HG02678 (cell line): Measurements from ENCODE around the gene LONRF2.

Experiments used
- ATAC-seq: cut with Tn5 transposase; IDR thresholded peaks from one replicate; pipeline ENCODE4 v1.9.1; 2021; ENCODE audit warnings: mild to moderate bottlenecking, moderate library complexity; ENCODE audit not compliant: unreplicated experiment

The LONRF2 gene

DNA sequence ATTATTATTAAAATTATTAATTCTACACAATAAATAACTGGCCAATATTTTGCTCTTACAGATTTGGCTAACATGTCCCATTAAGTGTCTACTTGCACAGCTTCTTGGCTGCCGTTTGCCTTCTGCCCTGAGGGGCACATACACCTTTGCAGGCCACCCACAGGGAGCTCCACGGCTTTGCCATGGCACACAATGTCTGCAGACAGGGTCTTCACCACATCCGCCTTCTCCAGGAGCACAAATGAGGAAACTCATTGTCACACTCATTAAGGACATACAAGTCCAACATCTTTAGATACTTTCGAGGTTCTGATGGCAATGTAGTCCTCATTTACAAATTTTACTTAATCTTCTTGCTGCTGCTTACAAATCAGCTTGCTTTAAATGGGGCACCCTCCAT, 45.6 kb downstream of the LONRF2 start:
- no peak for ATAC-seq

DNA sequence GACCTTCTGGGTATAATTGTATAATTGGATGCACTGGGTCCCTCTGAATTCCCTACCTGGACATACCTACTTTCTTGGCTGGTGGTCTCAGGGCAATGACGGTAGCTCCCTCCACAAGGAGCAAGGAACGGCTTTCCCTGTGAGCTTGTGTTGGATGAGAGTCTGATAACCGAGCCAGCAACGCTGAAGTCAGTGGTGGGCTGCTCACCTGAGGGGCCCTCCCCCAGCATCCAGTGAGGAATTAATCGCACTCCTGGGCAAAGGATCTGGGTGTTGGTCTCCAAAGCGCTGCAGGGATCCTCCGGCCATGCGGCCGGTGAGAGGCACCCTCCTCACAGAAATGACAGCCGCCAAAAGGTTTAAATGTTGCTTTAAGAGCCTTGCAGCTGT, 47.1 kb downstream of the LONRF2 start:
- no peak for ATAC-seq

DNA sequence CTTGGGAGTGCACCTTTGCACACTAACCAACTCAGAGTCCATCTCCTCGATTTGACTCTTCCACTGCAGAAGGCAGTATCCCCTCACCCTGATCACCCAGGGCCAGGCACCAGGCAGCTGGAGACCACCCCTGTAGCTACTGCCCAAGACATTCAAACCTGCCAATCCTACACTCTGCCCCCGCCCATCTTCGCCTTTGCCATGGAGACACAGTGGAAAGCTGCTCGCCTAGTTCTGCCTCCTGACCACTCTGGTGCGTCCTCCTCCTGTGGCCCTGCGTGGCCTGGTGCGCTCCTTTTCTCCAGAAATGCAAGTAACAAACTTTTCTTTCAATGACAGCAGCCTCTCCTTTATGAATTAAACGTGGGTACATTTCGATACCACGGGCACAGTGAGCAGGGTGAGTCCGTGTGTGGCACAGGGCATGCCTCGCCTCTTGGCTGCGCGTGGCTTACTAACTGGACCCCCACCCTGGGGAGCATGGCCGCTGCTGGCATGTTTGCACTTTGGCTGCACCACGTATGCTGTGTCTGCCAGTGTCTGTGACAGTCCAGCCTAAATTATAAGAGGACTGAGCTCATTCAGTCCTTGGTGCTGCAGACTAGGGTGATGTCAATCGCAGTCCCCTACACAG, 47.6 kb downstream of the LONRF2 start:
- ATAC-seq, result no peak

DNA sequence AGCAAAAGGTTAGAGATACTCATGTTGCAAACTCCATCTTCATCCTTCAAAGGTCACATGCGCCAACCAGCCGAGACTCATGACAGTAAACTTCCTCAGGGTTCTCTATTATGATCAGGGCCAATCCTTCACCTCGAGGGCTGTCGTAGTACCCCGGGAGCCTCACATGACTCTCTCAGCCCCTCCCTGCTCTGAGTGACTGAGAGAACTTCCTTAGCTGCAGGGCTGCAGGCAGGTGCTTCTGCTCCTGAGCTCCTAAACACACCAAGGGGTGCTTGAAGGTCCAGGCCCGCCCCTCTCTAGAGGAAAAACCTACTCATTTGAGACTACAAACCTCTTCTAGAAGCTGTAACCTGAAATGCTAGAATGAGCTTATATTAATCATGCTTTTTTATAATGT, 48.2 kb downstream of the LONRF2 start:
- ATAC-seq, result no peak

DNA sequence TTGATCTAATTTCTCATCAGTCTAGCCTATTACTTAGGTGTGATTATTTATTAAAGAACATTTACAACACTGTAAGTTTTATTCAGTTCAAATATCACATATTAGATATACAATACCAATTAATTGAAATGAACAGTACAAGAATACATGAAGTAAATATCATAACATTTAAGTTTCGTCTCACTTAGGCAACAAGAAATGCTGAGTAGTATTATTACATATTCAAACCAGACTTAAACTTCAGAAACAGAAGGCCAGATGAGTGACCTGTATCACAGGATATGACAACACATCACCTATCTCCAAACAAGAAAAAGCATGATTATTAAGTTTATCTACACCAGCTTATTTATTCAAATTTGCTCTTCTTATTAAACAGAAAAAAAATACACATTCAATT, 48.9 kb downstream of the LONRF2 start:
- ATAC-seq, result no peak

DNA sequence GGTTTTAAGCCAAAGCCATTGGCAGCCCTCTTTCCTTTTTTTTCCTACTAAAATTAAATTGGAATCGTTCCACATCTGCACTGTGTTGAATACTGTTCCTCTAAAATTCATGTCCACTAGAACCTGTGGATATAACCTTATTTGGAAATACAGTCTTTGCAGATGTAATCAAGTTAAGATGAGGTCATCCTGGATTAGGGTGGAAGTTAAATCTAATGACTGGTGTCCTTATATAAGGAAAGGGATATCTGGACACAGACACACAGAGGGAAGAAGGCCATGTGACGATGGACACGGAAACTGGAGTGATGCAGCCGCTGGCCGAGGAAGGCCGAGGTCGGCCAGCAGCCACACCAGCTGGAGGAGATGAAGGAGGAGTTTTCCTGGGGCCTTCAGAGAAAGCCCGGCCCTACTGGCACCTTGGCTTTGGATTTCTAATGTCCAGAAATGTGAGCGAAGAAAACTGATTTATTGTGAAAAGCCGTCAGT, 49.4 kb downstream of the LONRF2 start:
- no peak for ATAC-seq

DNA sequence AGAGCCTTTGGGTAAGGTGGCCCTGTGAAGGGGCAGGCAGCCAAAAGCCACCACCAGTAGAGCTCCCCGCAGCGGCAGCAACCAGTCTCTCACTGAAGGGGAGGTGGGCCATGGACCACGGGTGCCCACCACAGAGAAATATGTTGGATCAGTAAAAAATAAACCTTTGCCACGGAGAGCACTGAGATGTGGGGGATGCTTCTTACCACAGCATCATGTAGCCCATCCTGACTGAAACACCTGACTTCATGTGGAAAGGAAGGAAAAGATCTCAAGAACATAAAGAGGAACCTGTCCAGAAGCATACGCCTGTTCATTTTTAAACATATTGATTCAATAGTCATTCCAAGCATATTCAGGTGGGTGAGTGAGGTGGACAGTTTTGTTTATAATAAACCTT, 51.1 kb downstream of the LONRF2 start:
- no peak for ATAC-seq

DNA sequence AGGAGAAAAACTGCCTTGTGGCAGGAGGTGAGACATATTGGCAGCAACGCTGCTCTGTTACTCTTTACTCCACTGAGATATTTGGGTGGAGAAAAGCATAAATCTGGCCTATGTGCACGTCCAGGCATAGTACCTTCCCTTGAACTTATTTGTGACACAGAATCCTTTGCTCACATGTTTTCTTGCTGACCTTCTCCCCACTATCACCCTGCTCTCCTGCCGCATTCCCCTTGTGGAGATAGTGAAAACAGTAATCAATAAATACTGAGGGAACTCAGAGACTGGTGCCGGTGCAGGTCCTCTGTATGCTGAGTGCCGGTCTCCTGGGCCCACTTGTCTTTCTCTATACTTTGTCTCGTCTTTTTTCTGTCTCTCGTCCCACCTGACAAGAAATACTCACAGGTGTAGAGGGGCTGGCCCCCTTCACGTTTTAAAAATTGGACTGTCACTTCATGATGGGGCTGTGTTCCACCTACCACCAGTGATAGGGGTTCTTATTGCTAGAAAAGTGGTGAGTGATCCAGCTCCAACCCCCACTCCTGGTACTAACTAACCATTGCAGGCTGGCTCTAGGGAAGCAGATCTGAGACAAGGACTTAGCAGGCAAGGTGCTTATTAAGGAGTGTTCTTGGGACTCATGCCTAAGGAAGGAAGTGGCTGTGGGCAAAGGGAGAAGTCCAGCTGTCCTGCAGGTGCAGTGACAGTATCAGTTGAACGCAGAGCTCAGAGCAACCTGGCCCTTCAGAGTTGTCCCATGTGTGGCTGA, 51.7 kb downstream of the LONRF2 start:
- ATAC-seq, result no peak

DNA sequence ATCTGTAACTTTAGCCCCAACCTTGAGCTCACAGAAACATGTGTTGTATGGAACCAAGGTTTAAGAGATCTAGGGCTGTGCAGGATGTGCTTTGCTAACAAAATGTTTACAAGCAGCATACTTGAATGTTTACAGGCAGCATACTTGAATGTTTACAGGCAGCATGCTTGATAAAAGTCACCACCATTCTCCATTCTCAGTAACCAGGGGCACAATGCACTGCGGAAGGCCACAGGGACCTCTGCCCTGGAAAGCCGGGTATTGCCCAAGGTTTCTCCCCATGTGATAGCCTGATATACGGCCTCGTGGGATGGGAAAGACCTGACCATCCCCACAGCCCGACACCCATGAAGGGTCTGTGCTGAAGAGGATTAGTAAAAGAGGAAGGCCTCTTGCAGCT, 52.4 kb downstream of the LONRF2 start:
- no peak for ATAC-seq

DNA sequence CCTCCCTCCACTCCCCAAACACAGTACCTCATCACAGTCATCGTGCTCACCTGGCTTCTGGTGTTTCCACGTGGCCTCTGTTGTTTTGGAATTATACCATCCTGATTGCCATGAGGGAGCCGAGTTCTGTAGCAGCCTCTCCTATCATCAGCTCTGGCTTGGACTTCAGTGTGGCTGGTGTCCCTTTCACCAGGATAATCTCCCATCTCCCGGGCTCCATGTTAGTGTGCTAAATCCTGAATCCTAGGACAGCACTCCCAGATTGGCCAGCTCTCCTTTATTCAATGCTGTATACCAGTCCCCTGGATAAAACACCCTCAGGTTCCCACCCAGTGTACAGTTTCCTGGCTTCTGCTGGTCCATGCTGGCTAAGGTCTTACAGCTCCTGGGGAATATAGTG, 53.3 kb downstream of the LONRF2 start:
- no peak for ATAC-seq

DNA sequence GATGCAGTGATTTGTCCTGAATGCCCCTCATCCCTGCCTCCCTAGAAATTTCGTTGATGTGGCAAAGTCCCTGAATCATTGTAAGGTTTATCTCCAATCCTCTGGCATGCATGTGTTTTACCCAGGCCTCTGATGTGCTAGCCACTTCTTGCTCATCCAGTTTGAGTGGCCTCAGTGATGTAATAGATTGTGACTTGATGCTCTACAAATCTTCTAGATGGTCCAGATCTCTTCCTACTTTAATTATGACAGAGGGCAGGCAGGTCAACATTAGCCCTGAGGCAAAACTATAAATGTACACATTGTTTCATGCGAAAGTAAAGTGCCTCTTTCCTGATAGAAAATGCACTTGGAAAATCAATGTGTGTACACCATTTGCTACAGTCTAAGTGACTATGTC, 54.5 kb downstream of the LONRF2 start:
- ATAC-seq, result no peak

DNA sequence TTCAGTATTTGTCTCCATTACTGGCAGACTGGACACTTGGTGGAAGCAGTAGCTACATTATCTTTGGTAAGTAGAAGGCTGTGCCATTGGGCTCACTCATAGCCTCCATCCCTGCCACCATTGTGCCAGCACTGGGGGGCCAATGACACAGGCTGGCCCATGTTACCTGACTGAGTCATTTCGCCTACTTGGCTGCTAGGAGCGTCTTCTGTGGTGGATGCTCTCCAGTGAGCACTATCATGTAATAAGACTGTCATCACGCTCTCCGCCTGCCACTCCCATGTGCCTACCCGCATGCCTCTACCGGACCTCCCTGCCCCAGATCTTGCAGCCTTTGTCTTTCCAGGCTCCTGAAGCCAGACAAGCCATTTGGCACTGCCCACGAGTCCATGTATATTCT, 56.2 kb downstream of the LONRF2 start:
- no peak for ATAC-seq

DNA sequence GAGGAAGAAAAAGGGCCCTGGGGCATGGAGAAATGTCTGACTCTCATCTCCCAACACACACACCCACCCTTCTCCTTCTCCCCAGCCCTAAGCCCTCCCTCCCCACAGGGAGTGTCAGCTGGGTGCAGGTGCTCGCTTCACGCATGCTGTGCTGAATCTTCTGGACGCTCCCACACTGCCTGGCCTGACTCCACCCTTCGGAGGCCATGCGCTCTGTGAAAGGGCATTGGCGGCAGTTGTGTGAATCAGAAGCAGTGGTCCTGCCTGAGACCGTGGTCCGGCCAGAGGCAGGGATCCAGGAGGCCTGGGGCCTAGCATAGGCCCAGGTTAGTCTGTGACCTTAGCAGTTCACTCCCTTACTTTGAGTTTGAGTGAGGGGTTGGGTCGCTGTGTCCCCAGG, 57.1 kb downstream of the LONRF2 start:
- ATAC-seq, result no peak

DNA sequence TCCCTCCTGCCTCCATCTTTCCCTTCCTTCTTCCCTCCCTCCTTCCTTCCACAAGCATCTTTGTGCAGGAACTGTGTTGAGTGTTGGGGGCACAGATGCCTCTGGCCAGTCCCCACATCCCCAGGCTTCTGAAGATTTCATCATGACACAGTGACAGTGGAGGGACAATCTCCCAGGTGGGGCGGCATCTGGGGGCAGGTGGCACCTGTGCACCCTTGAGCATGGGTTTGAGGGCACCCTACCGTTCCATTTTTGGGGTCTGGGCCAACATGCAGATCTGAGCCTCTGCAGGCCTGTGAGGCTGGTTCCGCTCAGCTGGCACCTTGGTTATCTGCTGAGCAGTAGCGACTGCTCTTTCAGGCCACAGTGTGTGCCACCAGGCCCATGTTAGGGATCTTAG, 57.6 kb downstream of the LONRF2 start:
- no peak for ATAC-seq

DNA sequence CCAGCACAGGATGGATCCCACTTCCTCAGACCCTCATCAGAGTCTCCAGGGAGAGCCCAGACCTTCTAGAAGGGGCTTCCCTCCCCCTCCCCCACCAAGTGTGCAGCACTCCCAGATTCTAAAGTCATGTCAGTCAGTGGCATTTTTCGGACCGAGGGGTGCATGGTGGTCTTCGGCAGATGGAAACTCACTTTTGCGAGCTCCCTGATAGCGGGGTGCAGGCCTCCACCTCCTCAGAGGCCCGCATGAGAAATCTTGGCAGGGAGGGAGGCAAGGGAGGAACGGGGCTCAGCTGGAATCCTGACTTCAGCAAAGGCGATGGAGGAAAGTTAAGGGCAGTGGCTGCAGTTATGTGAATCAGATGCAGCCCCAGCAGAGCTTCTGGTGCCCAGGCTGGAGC, 58.2 kb downstream of the LONRF2 start:
- no peak for ATAC-seq

DNA sequence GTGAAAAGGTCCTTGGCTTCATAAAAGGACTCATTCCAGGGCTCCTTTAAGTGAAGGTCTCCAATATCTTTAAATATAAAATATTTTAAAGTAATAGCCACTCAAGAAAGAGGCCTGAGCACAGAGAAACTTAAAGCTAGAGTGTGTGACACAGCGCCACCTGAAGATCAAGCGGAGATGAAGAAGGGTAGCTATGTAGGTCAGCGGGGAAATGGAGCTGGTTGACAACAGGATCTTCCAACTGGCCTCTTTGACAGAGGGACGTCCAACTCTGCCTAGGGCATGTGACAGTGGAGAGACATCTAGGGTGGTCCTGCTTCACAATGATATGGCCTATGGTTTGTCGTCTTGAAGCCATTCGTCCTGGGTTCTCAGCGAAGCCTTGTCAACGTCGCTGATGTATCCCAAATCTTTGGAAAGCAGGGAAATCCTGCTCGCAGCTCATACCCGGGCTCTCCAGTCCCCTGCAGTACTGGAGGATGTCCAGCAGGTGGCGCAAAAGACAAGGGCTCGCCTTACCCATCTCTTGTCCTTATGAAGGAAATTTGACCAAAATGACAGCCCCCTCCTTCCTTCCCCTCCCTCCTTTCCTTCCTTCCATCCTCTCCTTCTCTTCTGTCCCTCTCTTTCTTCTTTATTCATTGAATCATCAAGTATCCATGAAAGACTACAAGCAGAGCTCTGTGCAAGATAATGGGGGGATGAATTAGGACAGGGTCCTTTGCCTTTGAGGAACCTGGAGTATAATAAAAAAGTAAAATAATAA, 59.6 kb downstream of the LONRF2 start:
- no peak for ATAC-seq

DNA sequence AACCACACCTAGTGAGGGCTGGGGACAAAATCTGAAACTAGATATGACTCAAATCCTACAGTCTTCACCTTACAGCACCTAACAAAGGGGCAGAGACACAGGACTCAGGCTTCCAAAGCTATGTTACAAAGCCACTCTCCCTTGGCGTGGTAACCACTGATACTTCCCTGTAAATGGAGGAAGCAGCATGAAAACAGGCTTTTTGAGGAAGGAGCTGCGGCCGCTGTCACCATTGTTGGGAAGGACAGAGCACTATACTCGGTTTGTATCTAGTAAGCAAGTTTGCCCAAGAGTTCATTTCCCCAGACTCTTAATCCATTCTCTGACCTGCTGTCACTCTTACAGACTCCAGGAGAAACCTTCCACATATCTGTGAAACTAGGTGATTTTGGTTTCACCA, 60.3 kb downstream of the LONRF2 start:
- no peak for ATAC-seq

DNA sequence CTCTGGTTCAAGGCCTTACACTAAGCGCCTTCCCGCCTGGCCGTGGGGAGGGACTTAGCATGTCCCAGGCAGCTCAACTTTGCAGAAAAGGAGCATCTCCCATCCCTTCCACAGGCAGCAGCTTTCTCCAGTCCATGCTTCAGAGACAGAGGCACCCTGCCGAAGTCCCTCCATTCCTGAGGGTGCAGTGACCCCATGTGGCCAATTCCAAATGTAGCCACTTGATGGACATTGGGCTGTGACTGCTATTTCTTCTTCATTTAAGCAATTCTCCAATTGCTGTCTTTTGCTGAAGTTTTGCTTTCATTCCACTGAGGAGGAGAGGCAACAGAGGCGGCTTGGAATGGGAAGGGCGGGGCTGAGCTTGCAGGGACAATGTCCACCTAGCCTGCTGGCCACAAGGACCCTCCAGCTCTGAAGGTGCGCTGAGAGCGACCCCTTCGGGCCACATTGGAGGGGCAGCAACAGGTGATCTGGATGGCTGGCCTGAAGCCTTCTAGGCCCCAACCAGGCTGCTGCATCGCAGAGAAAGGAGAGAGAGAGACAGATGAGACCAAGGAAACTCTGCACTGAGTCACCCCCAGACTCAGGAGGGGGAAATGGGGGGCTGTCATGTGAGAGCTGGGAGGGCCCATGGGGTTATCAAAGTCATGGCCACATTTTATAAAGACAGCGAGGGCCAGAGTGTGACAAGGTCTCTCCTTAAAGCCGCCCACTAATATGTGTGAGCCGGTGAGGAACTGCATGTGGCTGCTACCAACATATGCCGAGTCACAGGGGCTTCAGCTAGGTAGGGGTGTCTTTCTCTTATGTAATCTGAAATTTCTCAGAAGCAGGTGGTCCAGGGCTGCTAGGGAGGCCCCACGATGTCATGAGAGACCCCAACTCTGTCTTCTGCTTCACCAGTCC, 61.3 kb downstream of the LONRF2 start:
- no peak for ATAC-seq

DNA sequence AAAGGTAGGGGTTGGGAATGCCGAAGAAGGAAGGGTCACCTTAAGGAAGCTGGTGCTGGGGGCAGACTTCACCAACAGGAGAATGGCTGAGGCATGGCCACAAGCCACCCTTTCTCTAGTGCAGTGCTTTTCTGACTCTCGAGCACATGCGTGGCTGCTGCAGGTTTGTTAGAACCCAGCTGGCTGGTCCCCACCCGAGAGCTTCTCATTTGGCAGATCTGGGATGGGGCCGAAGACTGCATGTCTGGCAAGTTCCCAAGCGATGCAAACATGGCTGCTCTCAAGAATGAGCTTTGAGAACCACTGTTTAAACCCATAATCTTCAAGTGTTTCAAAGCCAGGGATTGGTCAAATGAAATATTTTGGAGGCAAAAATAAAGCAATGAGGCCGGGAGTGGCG, 63.2 kb downstream of the LONRF2 start:
- ATAC-seq, result no peak

DNA sequence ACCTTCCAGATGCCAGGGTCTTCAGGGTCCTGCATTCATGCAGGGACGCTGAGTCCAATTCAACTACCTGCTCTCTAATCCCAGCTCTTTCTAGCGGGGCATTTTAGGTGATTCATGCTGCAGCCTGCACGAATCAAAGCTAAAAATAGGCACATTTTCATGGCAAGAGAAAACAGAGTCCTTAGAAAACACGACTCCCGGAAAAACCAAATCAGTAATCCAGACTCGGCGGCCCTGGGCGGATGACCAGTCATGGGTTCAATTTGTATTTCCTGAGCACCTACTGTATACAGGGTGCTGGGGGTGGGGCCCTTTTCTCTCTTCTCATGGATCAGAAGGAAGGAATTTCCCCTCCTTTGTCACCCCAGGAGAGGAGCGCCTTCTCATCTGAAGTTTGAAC, 64.4 kb downstream of the LONRF2 start:
- no peak for ATAC-seq

DNA sequence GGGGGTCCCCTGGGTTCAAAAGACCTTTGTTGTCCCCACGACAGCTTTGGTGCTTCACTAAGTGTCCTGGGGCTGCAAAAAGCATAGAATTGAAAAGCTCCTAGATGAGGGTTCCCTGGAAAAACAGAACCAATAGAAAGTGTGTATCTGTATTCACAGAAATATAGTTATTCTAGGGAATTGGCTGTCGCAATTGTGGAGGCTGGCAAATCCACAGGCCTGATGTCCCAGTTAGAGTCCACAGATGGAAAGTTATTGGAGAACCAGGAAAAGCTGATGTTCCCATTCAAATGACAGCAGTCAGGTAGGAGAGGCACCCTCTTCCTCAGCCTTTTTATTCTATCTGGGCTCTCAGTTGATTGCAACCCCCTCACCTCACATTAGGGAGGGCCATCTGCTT, 65.5 kb downstream of the LONRF2 start:
- no peak for ATAC-seq
